Type B pancreatic cell (in vitro differentiated cells): ENCODE data around the gene APOL6. TPM values are rescaled to one million over a fixed set of nuclear protein-coding genes. Genes with fewer than 3 reads are reported as not detected.
A peak's percentile ranks its signal among the peaks of the same experiment; 100 is the strongest.

Experiments
- DNase-seq: peaks from one replicate; pipeline ENCODE4 v3.0.0; 2021; ENCODE audit warnings: mixed read lengths; ENCODE audit not compliant: unreplicated experiment; ENCODE audit errors: extremely low spot score
- H3K27ac Mint-ChIP-seq: 2 replicates; pipeline ENCODE4 v1.8.0; 2021; ENCODE audit warnings: mild to moderate bottlenecking, mixed read lengths
- H3K27me3 Mint-ChIP-seq: 2 replicates; pipeline ENCODE4 v1.8.0; 2021; ENCODE audit warnings: mixed read lengths
- H3K36me3 Mint-ChIP-seq: 2 replicates; pipeline ENCODE4 v1.8.0; 2021; ENCODE audit warnings: mixed read lengths
- H3K4me1 Mint-ChIP-seq: one replicate; pipeline ENCODE4 v1.8.0; 2021; ENCODE audit warnings: mixed read lengths; ENCODE audit not compliant: unreplicated experiment
- H3K4me3 Mint-ChIP-seq: 2 replicates; pipeline ENCODE4 v1.8.0; 2021; ENCODE audit warnings: mild to moderate bottlenecking, mixed read lengths
- H3K9me3 Mint-ChIP-seq: 2 replicates; pipeline ENCODE4 v1.8.0; 2021; ENCODE audit warnings: mixed read lengths
- CTCF ChIP-seq: fragments of 200-600 bp; sonication (generic); conservative IDR thresholded peaks from 2 replicates; pipeline ENCODE4 v1.5.0; 2021; ENCODE audit warnings: antibody characterized with exemption, mild to moderate bottlenecking
- total RNA-seq: library from RNA; stranded (reverse); gene quantifications from 2 replicates; pipeline ENCODE4 v1.2.1, GENCODE V29; 2021; ENCODE audit warnings: low replicate concordance

APOL6 gene
- total RNA-seq, 1 donor from 2014 or later: 9.0 TPM

GRCh38 chr22:35617137-35617755 is 31.0 kb upstream of the APOL6 start, which contains the start of gene MB:
MB (minus strand) TSS chr22:35617329; CDS start chr22:35617257, 72 bp downstream.
- no peak within 1 kb of the TSS for H3K4me3 Mint-ChIP-seq
- TF ChIP-seq CTCF: no peak
- no peaks in the 10 kb centered on the region for H3K9me3 Mint-ChIP-seq
- no peak for DNase-seq
- no peak within 1 kb of the TSS for H3K27ac Mint-ChIP-seq
- H3K27me3 Mint-ChIP-seq: no peaks in the 10 kb centered on the region
- H3K4me1 Mint-ChIP-seq: peaks cover 17% of the 10 kb centered on the region
- no peaks in the 10 kb centered on the region for H3K36me3 Mint-ChIP-seq

GRCh38 chr22:35618427-35619223 is 29.6 kb upstream of the APOL6 start:
- Mint-ChIP-seq H3K4me3 (no peak overlapping the region), H3K27ac (no peak overlapping the region), H3K27me3 (no peaks in the 10 kb centered on the region), H3K4me1 (peaks cover 25% of the 10 kb centered on the region), H3K9me3 (no peaks in the 10 kb centered on the region), H3K36me3 (no peaks in the 10 kb centered on the region)
- TF ChIP-seq CTCF: no peak
- no peak for DNase-seq

- H3K36me3 Mint-ChIP-seq: no peaks in the 10 kb centered on the region
- no peak overlapping the region for H3K27ac Mint-ChIP-seq
- peaks cover 24% of the 10 kb centered on the region for H3K4me1 Mint-ChIP-seq
- DNase-seq: no peak
- TF ChIP-seq CTCF: no peak
- H3K27me3 Mint-ChIP-seq: no peaks in the 10 kb centered on the region
- no peaks in the 10 kb centered on the region for H3K9me3 Mint-ChIP-seq
- no peak overlapping the region for H3K4me3 Mint-ChIP-seq
These were observed 28.7 kb upstream of the APOL6 start for GRCh38 chr22:35619336-35620094.

- Mint-ChIP-seq H3K4me3 (no peak overlapping the region), H3K27me3 (no peaks in the 10 kb centered on the region), H3K4me1 (peaks cover 22% of the 10 kb centered on the region), H3K36me3 (no peaks in the 10 kb centered on the region), H3K27ac (peak overlapping the region; percentile 48), H3K9me3 (no peaks in the 10 kb centered on the region)
- DNase-seq: no peak
- no peak for TF ChIP-seq CTCF
These were observed 27.5 kb upstream of the APOL6 start for GRCh38 chr22:35620624-35621251.

GRCh38 chr22:35621451-35621850 is 26.8 kb upstream of the APOL6 start:
- peaks cover 26% of the 10 kb centered on the region for H3K4me1 Mint-ChIP-seq
- H3K36me3 Mint-ChIP-seq: no peaks in the 10 kb centered on the region
- H3K9me3 Mint-ChIP-seq: no peaks in the 10 kb centered on the region
- no peak for TF ChIP-seq CTCF
- no peaks in the 10 kb centered on the region for H3K27me3 Mint-ChIP-seq
- no peak for DNase-seq
- peak overlapping the region; percentile 48 for H3K27ac Mint-ChIP-seq
- no peak overlapping the region for H3K4me3 Mint-ChIP-seq
